Right cardiac atrium (tissue), 5 donors: Measurements from ENCODE around the gene ITPR1. TPM values are rescaled to one million over a fixed set of nuclear protein-coding genes. Genes with fewer than 3 reads are reported as not detected.

ENCODE experiments used
- ATAC-seq, 2 donors: fragments of 200-7000 bp; cut with Tn5 transposase; one replicate each; pipeline versions ENCODE4 v1.8.0 to v1.9.1; 2020; ENCODE audit warnings: moderate library complexity in 2 of 2, mild to moderate bottlenecking in 1 of 2
- DNase-seq, 3 donors: peaks; one replicate each; pipeline ENCODE4 v3.0.0-alpha.2; 2020
- H3K27ac ChIP-seq: one replicate; pipeline ENCODE4 v1.5.1; 2013; ENCODE audit warnings: mild to moderate bottlenecking, low read length, control low read depth, moderate library complexity
- H3K27me3 ChIP-seq: one replicate; pipeline ENCODE4 v1.6.1; 2013; ENCODE audit not compliant: control insufficient read depth, insufficient read depth
- H3K4me1 ChIP-seq: one replicate; pipeline ENCODE4 v1.6.1; 2013; ENCODE audit warnings: low read length; ENCODE audit not compliant: control insufficient read depth, insufficient read depth
- H3K4me3 ChIP-seq: one replicate; pipeline ENCODE4 v1.5.1; 2013; ENCODE audit warnings: low read length, control low read depth
- H3K9me3 ChIP-seq: one replicate; pipeline ENCODE4 v1.6.1; 2013; ENCODE audit warnings: low read length; ENCODE audit not compliant: control insufficient read depth
- WGBS: extraction: QIAGEN DNeasy Blood & Tissue Kit; methylation state at CpG from one replicate; pipeline ENCODE4 v1.1.7; 2013; 5-methylcytosine and 5-hydroxymethylcytosine counted together
- intact Hi-C, 4 donors: fragments of 100-400 bp; cut with DNase I; formaldehyde crosslinking; loops; one replicate each; pipeline versions ENCODE4 v1.11.0 to v1.14.0; 2022 to 2023
- polyA plus RNA-seq: library from polyadenylated mRNA; stranded (reverse); fragments of 200-250 nt; gene quantifications from one replicate; pipeline ENCODE4 v1.2.3, GENCODE V29; 2013
- total RNA-seq, 4 donors: library from RNA; stranded (reverse); fragmentation: NEBNext Ultra II Directional; extraction: Animal tissue kit (Norgen Biotek cat#: 25700); gene quantifications; one replicate each; pipeline ENCODE4 v1.2.1, GENCODE V29; 2021
- donor health status: healthy with polysubstance abuse.
- donor health status: DM: no; HTN: yes; CAD: no.
- donor health status: DM: no; HTN: no; CAD: no.
- donor health status: DM: no; HTN: yes; CAD: no; lungs with severe emphysema.
- donor health status: DM: yes; HTN: yes; CAD: no.

The ITPR1 gene
- total and polyA plus RNA-seq, 5 donors = 13.9 to 59.0 (median 39.5) TPM

DNA sequence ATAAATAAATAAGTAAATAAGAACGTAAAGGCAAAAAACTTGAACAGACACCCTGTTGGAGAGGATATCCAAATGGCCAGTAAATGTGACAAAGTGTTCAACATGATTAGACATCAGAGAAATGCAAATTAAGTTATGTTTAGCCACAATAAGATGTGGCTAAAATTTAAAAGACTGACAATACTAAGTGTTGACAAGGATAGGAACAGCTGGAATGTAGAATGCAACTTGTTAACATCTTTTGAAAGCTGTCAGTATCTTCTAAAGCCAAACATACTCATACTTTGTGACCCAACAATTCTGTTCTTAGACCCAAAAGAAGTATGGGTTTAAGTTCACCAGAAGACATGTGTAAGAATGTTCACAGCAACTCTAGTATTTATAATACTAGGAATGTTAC lies 197.1 kb downstream of the ITPR1 start:
- Histone ChIP-seq H3K9me3 (no peaks in the 10 kb centered on the region), H3K27me3 (no peaks in the 10 kb centered on the region), H3K27ac (no peak overlapping the region), H3K4me1 (no peaks in the 10 kb centered on the region), H3K4me3 (no peak overlapping the region)
- WGBS = 100% methylated on average over 1 of the region's 1 CpG
- DNase-seq (no peak), ATAC-seq (no peak)
- intact Hi-C loops = no loop called here

DNA sequence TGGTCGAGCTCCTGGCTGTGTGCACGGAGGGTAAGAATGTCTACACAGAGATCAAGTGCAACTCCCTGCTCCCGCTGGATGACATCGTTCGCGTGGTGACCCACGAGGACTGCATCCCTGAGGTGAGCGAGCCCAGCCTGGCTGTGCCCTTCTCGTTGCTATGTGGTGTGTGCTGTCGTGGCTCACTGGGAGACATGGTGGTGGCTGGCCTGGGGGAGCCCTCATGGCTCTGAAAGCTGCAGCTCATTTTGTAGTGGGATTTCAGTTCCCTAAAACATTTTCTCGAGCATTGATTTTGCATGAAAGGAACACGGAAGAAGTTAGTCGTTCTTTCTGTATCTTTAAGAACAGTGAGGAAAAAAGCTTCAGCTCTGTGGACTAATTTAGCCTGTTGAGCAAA lies 200.5 kb downstream of the ITPR1 start:
- H3K9me3 ChIP-seq = no peaks in the 10 kb centered on the region
- 86% methylated on average over 13 of the region's 13 CpGs for WGBS
- no peaks in the 10 kb centered on the region for H3K4me1 ChIP-seq
- intact Hi-C loops = no loop called here
- H3K4me3 ChIP-seq = no peak overlapping the region
- ATAC-seq (no peak), DNase-seq (peak in 1 of 3 donors; percentile 24)
- no peak overlapping the region for H3K27ac ChIP-seq
- no peaks in the 10 kb centered on the region for H3K27me3 ChIP-seq

- Histone ChIP-seq H3K27me3 (no peaks in the 10 kb centered on the region), H3K9me3 (no peaks in the 10 kb centered on the region), H3K4me1 (no peaks in the 10 kb centered on the region), H3K27ac (no peak overlapping the region), H3K4me3 (no peak overlapping the region)
- no peak for ATAC-seq
- DNase-seq = no peak
- intact Hi-C loops = no loop called here
- WGBS = 90% methylated on average over 2 of the region's 2 CpGs
Observed at GRCh38 chr3:4695846-4696245, 202.7 kb downstream of the ITPR1 start.

- ATAC-seq = no peak
Observed at GRCh38 chr3:4696266-4696665, 203.1 kb downstream of the ITPR1 start.

DNA sequence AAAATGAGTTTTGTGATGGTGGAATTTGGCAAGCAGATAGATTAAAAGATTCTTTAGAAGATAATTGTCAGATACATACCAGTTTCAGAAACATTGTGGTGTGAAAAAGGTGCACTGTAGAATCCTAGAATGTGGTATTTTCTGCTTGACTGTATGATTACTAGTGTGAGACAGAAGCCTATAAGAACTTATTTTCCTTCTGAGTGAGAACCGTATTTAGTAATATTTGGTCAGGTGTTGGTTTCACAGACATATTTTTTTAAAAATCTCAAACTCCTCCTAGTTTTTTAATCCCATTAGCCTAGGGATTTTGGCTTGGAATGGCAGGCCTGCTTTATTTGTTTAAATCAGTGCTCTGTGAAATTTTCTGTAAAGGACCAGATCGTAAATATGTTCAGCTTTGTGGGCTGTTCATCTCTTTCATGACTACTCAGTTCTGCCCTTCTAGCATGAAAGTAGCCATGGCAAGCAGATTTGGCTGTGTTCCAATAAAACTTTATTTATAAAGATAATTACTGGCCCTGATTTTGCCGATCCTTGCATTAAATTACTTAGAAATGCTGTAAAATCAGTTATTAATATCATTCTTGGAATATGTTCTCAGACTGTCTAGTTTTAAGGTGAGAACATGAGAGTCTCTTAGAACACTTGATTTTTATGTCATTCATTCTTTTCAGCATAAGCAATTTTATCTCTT lies 205.1 kb downstream of the ITPR1 start:
- intact Hi-C loops = no loop called here
- Histone ChIP-seq H3K4me1 (no peaks in the 10 kb centered on the region), H3K27me3 (no peaks in the 10 kb centered on the region), H3K4me3 (no peak overlapping the region), H3K9me3 (no peaks in the 10 kb centered on the region), H3K27ac (no peak overlapping the region)
- ATAC-seq (no peak), DNase-seq (no peak)
- 97% methylated on average over 3 of the region's 3 CpGs for WGBS

More at GRCh38 chr3:4696266-4696665, 203.1 kb downstream of the ITPR1 start:
- intact Hi-C loops = no loop called here
- no peaks in the 10 kb centered on the region for H3K9me3 ChIP-seq
- 90% methylated on average over 4 of the region's 4 CpGs for WGBS
- no peak overlapping the region for H3K27ac ChIP-seq
- H3K27me3 ChIP-seq = no peaks in the 10 kb centered on the region
- no peak for DNase-seq
- H3K4me1 ChIP-seq = no peaks in the 10 kb centered on the region
- no peak overlapping the region for H3K4me3 ChIP-seq

- 52% methylated on average over 3 of the region's 3 CpGs for WGBS
- Histone ChIP-seq H3K9me3 (no peaks in the 10 kb centered on the region), H3K27ac (no peak overlapping the region), H3K4me1 (no peaks in the 10 kb centered on the region), H3K27me3 (no peaks in the 10 kb centered on the region), H3K4me3 (no peak overlapping the region)
- intact Hi-C loops = no loop called here
- DNase-seq (peak in 1 of 3 donors; percentile 44), ATAC-seq (peak; percentile 89 to 93)
Observed at GRCh38 chr3:4703054-4703480, 209.9 kb downstream of the ITPR1 start.

DNA sequence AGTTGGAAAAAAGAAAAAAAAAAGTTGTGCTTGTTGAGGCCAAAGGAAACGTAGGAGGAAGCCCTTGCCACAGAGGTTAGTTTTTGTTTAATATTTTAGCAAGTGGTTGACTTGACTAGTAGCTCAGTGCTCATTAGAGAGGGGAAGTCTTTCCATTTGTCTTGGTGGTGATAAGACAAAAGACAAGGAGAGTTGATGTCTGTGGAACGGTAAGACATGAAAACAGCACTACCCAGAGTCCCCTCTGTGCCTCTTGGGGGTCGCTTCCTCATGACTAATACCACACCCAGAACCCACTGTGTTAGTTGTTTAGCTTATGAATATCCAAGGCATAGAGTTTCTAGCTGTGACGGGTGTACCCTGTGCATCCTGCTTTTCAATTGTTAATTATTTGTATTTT lies 211.4 kb downstream of the ITPR1 start:
- no peak for DNase-seq
- Histone ChIP-seq H3K4me3 (no peak overlapping the region), H3K27me3 (no peaks in the 10 kb centered on the region), H3K9me3 (no peaks in the 10 kb centered on the region), H3K4me1 (no peaks in the 10 kb centered on the region), H3K27ac (no peak overlapping the region)
- peak in 1 of 2 donors; percentile 25 for ATAC-seq
- intact Hi-C loops = no loop called here
- WGBS = 72% methylated on average over 4 of the region's 4 CpGs

GRCh38 chr3:4707324-4707723 lies 214.2 kb downstream of the ITPR1 start:
- Histone ChIP-seq H3K27me3 (no peaks in the 10 kb centered on the region), H3K4me1 (no peaks in the 10 kb centered on the region), H3K9me3 (no peaks in the 10 kb centered on the region), H3K4me3 (no peak overlapping the region), H3K27ac (no peak overlapping the region)
- ATAC-seq = no peak
- 97% methylated on average over 4 of the region's 4 CpGs for WGBS
- DNase-seq = no peak
- intact Hi-C loops = no loop called here

GRCh38 chr3:4708230-4708629 lies 215.1 kb downstream of the ITPR1 start:
- intact Hi-C loops = no loop called here
- ATAC-seq = peak in 1 of 2 donors; percentile 58
- Histone ChIP-seq H3K4me1 (no peaks in the 10 kb centered on the region), H3K9me3 (no peaks in the 10 kb centered on the region), H3K27ac (no peak overlapping the region), H3K4me3 (no peak overlapping the region), H3K27me3 (no peaks in the 10 kb centered on the region)
- WGBS = 38% methylated on average over 7 of the region's 7 CpGs
- no peak for DNase-seq

GRCh38 chr3:4709341-4709740 lies 216.2 kb downstream of the ITPR1 start:
- intact Hi-C loops = no loop called here
- WGBS = 34% methylated on average over 1 of the region's 1 CpG

GRCh38 chr3:4710191-4710590 lies 217.0 kb downstream of the ITPR1 start:
- H3K27me3 ChIP-seq = no peaks in the 10 kb centered on the region
- intact Hi-C loops = loop anchor here in 3 of 4 donors (2.0 to 10.0 kb wide), 3 partner anchors 315 to 349 kb away; no protein-coding TSS in a partner anchor
- no peaks in the 10 kb centered on the region for H3K9me3 ChIP-seq
- H3K4me3 ChIP-seq = no peak overlapping the region
- 82% methylated on average over 16 of the region's 16 CpGs for WGBS
- DNase-seq (no peak), ATAC-seq (no peak)
- H3K4me1 ChIP-seq = no peaks in the 10 kb centered on the region
- no peak overlapping the region for H3K27ac ChIP-seq

More at GRCh38 chr3:4709341-4709740, 216.2 kb downstream of the ITPR1 start:
- Histone ChIP-seq H3K9me3 (no peaks in the 10 kb centered on the region), H3K4me3 (no peak overlapping the region), H3K4me1 (no peaks in the 10 kb centered on the region), H3K27ac (no peak overlapping the region), H3K27me3 (no peaks in the 10 kb centered on the region)
- ATAC-seq (no peak), DNase-seq (no peak)

DNA sequence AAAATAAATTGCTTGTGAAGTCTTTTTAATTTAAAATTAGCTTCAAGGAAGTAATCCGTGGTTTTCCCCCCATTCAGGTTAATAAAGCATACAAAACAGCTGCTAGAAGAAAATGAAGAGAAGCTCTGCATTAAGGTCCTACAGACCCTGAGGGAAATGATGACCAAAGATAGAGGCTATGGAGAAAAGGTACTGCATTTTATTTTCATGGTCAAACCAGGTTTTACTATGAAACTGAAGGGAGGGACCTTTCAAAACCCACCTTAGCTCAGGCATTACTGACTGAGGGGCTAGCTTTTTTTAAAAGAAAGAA lies 218.5 kb downstream of the ITPR1 start:
- ATAC-seq = no peak
- intact Hi-C loops = loop anchor here in 3 of 4 donors (2.0 to 10.0 kb wide), 3 partner anchors 313 to 347 kb away; no protein-coding TSS in a partner anchor
- Histone ChIP-seq H3K4me1 (no peaks in the 10 kb centered on the region), H3K9me3 (no peaks in the 10 kb centered on the region), H3K27me3 (no peaks in the 10 kb centered on the region), H3K27ac (no peak overlapping the region), H3K4me3 (no peak overlapping the region)
- 8% methylated on average over 1 of the region's 1 CpG for WGBS
- DNase-seq = no peak
